Thyroid gland (tissue), 4 donors: ENCODE measurements around the gene SPPL2C. TPM values are rescaled to one million over a fixed set of nuclear protein-coding genes. Genes with fewer than 3 reads are reported as not detected.
A peak's percentile ranks its signal among the peaks of the same experiment; 100 is the strongest.

Experiments used
- DNase-seq, 2 donors: peaks; one replicate each; pipeline ENCODE4 v3.0.0-alpha.2; 2019
- H3K27ac ChIP-seq, 3 donors: fragments of 200-600 bp; sonication (generic); 1 replicate in 2 of 3; 2 replicates in 1 of 3; pipeline ENCODE4 v1.5.1; 2016 to 2019; ENCODE audit warnings: mild to moderate bottlenecking in 1 of 3, moderate library complexity in 1 of 3
- H3K27me3 ChIP-seq: fragments of 200-600 bp; sonication (generic); one replicate; pipeline ENCODE4 v1.5.1; 2019
- H3K36me3 ChIP-seq, 2 donors: fragments of 200-600 bp; sonication (generic); one replicate each; pipeline ENCODE4 v1.5.1; 2016 to 2019
- H3K4me1 ChIP-seq, 2 donors: fragments of 200-600 bp; sonication (generic); one replicate each; pipeline ENCODE4 v1.5.1; 2017 to 2019
- H3K4me3 ChIP-seq, 3 donors: fragments of 200-600 bp; sonication (generic); replicated peaks in 1 of 3; 1 replicate in 2 of 3; 2 replicates in 1 of 3; pipeline ENCODE4 v1.5.1; 2016; ENCODE audit warnings: mild to moderate bottlenecking in 1 of 3
- H3K9me3 ChIP-seq: fragments of 200-600 bp; sonication (generic); one replicate; pipeline ENCODE4 v1.5.1; 2017
- CTCF ChIP-seq, 6 experiments: fragments of 200-600 bp in 3 of 6; fragments of 450-650 bp in 3 of 6; sonication (generic) in 3 of 6; IDR thresholded peaks; one replicate each; pipeline ENCODE4 v1.5.1; 2016 to 2019; ENCODE audit warnings: antibody characterized with exemption in 6 of 6, mild to moderate bottlenecking in 2 of 6, inconsistent platforms in 1 of 6, moderate library complexity in 1 of 6
- POLR2A ChIP-seq, 2 donors: fragments of 450-650 bp; IDR thresholded peaks; one replicate each; pipeline ENCODE4 v1.6.1; 2017; ENCODE audit warnings: antibody characterized with exemption in 2 of 2, mild to moderate bottlenecking in 2 of 2, moderate library complexity in 1 of 2
- WGBS, 2 donors: methylation state at CpG; one replicate each; pipeline ENCODE4 v1.1.5; 2017; 5-methylcytosine and 5-hydroxymethylcytosine counted together
- intact Hi-C: fragments of 100-400 bp; cut with DNase I; formaldehyde crosslinking; loops from one replicate; pipeline ENCODE4 v1.15.1; 2023
- total RNA-seq, 4 donors: library from RNA; depleted of rRNA; stranded (reverse); fragments of >200 nt; gene quantifications; one replicate each; pipeline ENCODE4 v1.2.3, GENCODE V29; 2016

SPPL2C gene
- total RNA-seq, 4 donors from 2014 or later = 0.13 TPM; not detected in 3

- intact Hi-C loops = no loop called here
- WGBS, 2 donors = 79 to 88% methylated on average over 6 to 14 of the region's 15 CpGs
- H3K27me3 ChIP-seq = no peaks in the 10 kb centered on the region
- H3K4me1 ChIP-seq = no peaks in the 10 kb centered on the region
- DNase-seq = no peak
- H3K36me3 ChIP-seq = no peaks in the 10 kb centered on the region
- H3K9me3 ChIP-seq = no peaks in the 10 kb centered on the region
- TF ChIP-seq POLR2A (IDR thresholded peaks at IDR 0.05) (no peak), CTCF (IDR thresholded peaks at IDR 0.05) (no peak)
- H3K27ac ChIP-seq = no peak overlapping the region
- no peak overlapping the region for H3K4me3 ChIP-seq
Observed at GRCh38 chr17:45809499-45809898, 35.2 kb upstream of the SPPL2C start.

DNA sequence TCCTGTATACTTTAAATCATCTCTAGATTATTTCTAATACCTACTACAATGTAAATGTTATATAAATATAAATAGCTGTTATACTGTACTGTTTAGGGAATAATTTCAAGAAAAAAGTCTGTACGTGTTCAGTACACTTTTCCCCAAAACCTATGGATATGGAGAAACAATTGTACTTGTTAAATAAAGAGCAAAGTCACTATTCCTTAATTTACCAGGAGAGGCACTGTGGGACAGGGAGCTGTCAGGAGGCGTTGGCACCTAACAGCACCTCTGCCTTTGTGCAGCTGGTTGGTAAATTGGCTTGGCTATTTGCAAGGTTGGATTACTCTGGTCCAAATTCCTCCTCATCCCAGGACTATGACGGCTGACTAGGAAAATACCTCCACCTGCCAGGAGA lies 32.6 kb upstream of the SPPL2C start:
- H3K27me3 ChIP-seq = no peaks in the 10 kb centered on the region
- DNase-seq = peak in 1 of 2 donors; percentile 12
- 44 to 58% methylated on average over 3 of the region's 3 CpGs for WGBS, 2 donors
- intact Hi-C loops = no loop called here
- H3K4me1 ChIP-seq = no peaks in the 10 kb centered on the region
- no peaks in the 10 kb centered on the region for H3K9me3 ChIP-seq
- no peaks in the 10 kb centered on the region for H3K36me3 ChIP-seq
- H3K27ac ChIP-seq = no peak overlapping the region
- no peak overlapping the region for H3K4me3 ChIP-seq
- TF ChIP-seq CTCF (IDR thresholded peaks at IDR 0.05) (peak in 2 of 6 experiments; percentile 22 to 40), POLR2A (IDR thresholded peaks at IDR 0.05) (no peak)

- no peaks in the 10 kb centered on the region for H3K9me3 ChIP-seq
- WGBS, 2 donors = 30 to 34% methylated on average over 19 to 22 of the region's 22 CpGs
- H3K27me3 ChIP-seq = no peaks in the 10 kb centered on the region
- no peaks in the 10 kb centered on the region for H3K4me1 ChIP-seq
- TF ChIP-seq POLR2A (IDR thresholded peaks at IDR 0.05) = no peak
- no peak for TF ChIP-seq CTCF (IDR thresholded peaks at IDR 0.05)
- no peaks in the 10 kb centered on the region for H3K36me3 ChIP-seq
- intact Hi-C loops = no loop called here
- no peak for DNase-seq
- H3K27ac ChIP-seq = no peak overlapping the region
- no peak overlapping the region for H3K4me3 ChIP-seq
Observed at GRCh38 chr17:45813048-45813725, 31.5 kb upstream of the SPPL2C start.

- Histone ChIP-seq H3K4me3 (no peak overlapping the region), H3K9me3 (no peaks in the 10 kb centered on the region), H3K4me1 (no peaks in the 10 kb centered on the region), H3K36me3 (no peaks in the 10 kb centered on the region), H3K27ac (no peak overlapping the region), H3K27me3 (no peaks in the 10 kb centered on the region)
- TF ChIP-seq POLR2A (IDR thresholded peaks at IDR 0.05) = no peak
- TF ChIP-seq CTCF (IDR thresholded peaks at IDR 0.05) = no peak
- DNase-seq = peak; percentile 19 to 32
- 66 to 79% methylated on average over 17 of the region's 17 CpGs for WGBS, 2 donors
- intact Hi-C loops = no loop called here
Observed at GRCh38 chr17:45814622-45815606, 29.8 kb upstream of the SPPL2C start.

DNA sequence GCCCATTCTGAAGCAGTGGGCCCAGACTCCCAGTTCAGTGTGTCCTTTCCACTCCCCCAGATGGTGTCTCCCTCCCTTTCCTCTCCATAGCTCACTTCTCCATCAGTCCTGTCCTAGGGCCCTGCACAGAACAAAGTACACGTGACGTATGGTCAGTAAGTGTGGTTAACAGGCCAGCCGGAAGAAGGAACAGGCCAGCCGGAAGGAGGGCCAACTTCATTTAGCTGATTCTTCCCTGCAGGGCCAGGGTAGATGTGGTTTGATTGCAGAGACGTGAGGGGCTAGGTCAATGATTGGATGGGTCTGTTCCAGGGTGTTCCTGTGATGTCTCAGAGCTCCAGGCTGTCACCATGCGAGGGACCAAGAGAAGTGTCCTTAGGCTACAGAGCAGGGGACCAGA lies 28.9 kb upstream of the SPPL2C start:
- no peaks in the 10 kb centered on the region for H3K4me1 ChIP-seq
- no peak for DNase-seq
- no peaks in the 10 kb centered on the region for H3K36me3 ChIP-seq
- TF ChIP-seq POLR2A (IDR thresholded peaks at IDR 0.05) = no peak
- no peak for TF ChIP-seq CTCF (IDR thresholded peaks at IDR 0.05)
- 76 to 96% methylated on average over 6 of the region's 6 CpGs for WGBS, 2 donors
- intact Hi-C loops = no loop called here
- no peak overlapping the region for H3K27ac ChIP-seq
- no peaks in the 10 kb centered on the region for H3K9me3 ChIP-seq
- H3K4me3 ChIP-seq = no peak overlapping the region
- H3K27me3 ChIP-seq = no peaks in the 10 kb centered on the region
